ENCODE results near the gene PIGM.

PIGM gene

GRCh38 chr1:159985473-159985872 lies 46.3 kb downstream of the PIGM start:
- DNase-seq: no peak

GRCh38 chr1:159983681-159984080 lies 48.1 kb downstream of the PIGM start:
- no peak for DNase-seq

DNA sequence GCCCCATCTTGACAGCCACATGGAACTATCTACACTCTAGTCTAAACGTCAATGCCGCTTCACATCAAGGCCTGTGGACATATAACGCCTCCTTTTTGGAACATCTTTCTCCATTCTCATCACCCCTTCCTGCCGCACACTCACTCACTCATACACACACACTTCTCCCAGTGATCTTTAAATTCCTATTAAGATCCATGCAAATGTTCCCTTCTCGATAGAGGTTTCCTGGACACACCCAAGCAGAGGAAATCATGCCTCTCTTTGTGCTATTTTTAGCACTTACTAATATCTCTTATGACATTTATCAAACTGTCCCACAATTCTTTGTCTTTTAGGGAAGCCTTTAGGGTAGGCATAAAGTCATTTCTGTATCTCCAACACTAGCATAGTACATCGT lies 49.5 kb downstream of the PIGM start:
- DNase-seq: no peak

- no peak for DNase-seq
These were observed 50.3 kb downstream of the PIGM start for GRCh38 chr1:159981351-159982055.

GRCh38 chr1:159980786-159981185 lies 51.0 kb downstream of the PIGM start:
- no peak for DNase-seq

DNA sequence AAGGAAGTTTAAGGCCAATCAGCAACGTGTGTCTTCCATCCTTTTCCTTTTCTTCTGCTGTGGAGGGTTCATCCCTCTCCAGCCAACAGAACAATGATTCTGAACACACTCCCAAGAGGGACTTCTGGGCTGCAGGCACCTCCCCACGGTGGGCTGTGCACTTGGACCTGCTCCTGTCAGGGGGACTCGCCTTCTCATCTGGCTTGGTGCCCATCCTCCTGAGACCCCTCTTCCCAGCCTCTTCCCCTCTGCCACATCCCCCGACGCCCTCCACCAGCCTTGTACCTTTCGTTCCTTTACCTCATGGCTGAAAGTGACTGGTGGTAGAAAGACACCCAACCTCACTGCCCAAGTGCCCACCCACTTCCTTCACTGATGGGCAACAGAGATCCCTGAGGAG lies 51.7 kb downstream of the PIGM start:
- no peak for DNase-seq

DNA sequence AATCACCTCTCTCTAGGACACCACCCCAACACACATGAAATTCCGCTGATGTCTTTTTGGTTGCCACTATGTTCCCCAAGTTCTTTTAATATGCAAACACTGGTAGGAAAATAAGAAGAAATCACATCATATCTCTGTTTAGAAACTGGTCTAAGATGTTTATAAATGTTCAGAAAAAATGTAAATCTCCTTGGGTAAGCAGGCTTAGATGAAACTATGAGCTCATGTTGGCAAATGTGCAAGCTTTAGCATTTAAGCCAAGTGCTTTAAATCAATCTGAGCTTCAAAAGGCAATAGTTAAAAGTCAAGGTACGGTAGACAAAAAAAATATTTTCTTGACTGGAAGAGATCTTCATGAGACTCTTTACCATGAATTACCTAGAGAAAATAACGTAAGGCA lies 52.5 kb downstream of the PIGM start:
- no peak for DNase-seq

DNA sequence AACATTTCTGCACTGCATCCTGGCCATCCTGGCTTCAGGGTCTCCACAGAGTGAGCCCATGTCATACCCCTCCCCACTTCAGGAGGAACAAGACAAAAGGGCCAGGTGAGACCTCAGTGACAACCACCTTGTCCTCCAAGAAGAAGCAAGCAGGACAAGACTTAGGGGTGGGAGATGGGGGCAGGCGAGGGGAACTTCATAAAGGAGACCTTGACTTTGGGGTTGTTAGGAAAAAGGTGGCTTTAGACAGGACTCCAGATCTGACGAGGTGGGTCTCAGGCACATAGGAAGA lies 53.7 kb downstream of the PIGM start:
- DNase-seq: no peak

GRCh38 chr1:159977364-159978106 lies 54.3 kb downstream of the PIGM start:
- DNase-seq: no peak

Data from activated CD4-positive, alpha-beta T cell treated with anti-CD3 and anti-CD28 coated beads, Interleukin-2, amount 50 U/mL, for 1 hour (primary cell).